ENCODE results near the gene SGCD.

Gene SGCD

GRCh38 chr5:156482818-156483217 lies 155.9 kb downstream of the SGCD start:
- TF ChIP-seq CTCF (conservative IDR thresholded peaks at IDR 0.05) (no peak), ZFX (IDR thresholded peaks at IDR 0.05) (no peak)
- no peak overlapping the region for H3K27ac ChIP-seq

GRCh38 chr5:156486394-156487238 lies 159.7 kb downstream of the SGCD start:
- TF ChIP-seq CTCF (conservative IDR thresholded peaks at IDR 0.05) (no peak), ZFX (IDR thresholded peaks at IDR 0.05) (no peak)
- H3K27ac ChIP-seq: no peak overlapping the region

GRCh38 chr5:156491766-156492165 lies 164.8 kb downstream of the SGCD start:
- TF ChIP-seq ZFX (IDR thresholded peaks at IDR 0.05) (no peak), CTCF (conservative IDR thresholded peaks at IDR 0.05) (no peak)
- H3K27ac ChIP-seq: no peak overlapping the region

GRCh38 chr5:156496291-156496690 lies 169.3 kb downstream of the SGCD start:
- H3K27ac ChIP-seq: no peak overlapping the region
- no peak for TF ChIP-seq ZFX (IDR thresholded peaks at IDR 0.05)
- no peak for TF ChIP-seq CTCF (conservative IDR thresholded peaks at IDR 0.05)

GRCh38 chr5:156497804-156498208 lies 170.8 kb downstream of the SGCD start:
- TF ChIP-seq ZFX (IDR thresholded peaks at IDR 0.05) (no peak), CTCF (conservative IDR thresholded peaks at IDR 0.05) (no peak)

GRCh38 chr5:156498226-156498980 lies 171.4 kb downstream of the SGCD start:
- no peak for TF ChIP-seq ZFX (IDR thresholded peaks at IDR 0.05)
- TF ChIP-seq CTCF (conservative IDR thresholded peaks at IDR 0.05): no peak
- no peak overlapping the region for H3K27ac ChIP-seq

More at GRCh38 chr5:156497804-156498208, 170.8 kb downstream of the SGCD start:
- no peak overlapping the region for H3K27ac ChIP-seq

- TF ChIP-seq ZFX (IDR thresholded peaks at IDR 0.05) (no peak), CTCF (conservative IDR thresholded peaks at IDR 0.05) (no peak)
- H3K27ac ChIP-seq: no peak overlapping the region
These were observed 173.8 kb downstream of the SGCD start for GRCh38 chr5:156500755-156501154.

Measured in C4-2B (cell line).